ENCODE data around the gene PIPOX.

PIPOX gene

GRCh38 chr17:29005936-29006511, 36.9 kb upstream of the PIPOX start, which contains the start of gene SEZ6:
Gene SEZ6, minus strand, starts transcription at chr17:29006033. Its CDS starts 164 bp downstream, at chr17:29005869.
- TF ChIP-seq REST (IDR thresholded peaks at IDR 0.05; ENCODE audit: insufficient read depth in 1 of 2, low read depth in 2 of 2, low read length in 2 of 2) = peak; percentile 95 to 97
- TF ChIP-seq FOXP2 (optimal IDR thresholded peaks at IDR 0.05; ENCODE audit: borderline replicate concordance, extremely low read depth, extremely low read length, insufficient read depth) = peak; percentile 80
- TF ChIP-seq SIN3A (IDR thresholded peaks at IDR 0.05; ENCODE audit: borderline replicate concordance, insufficient read depth, low read length) = peak; percentile 88; the same call in 1 of the 2 replicates
- TF ChIP-seq TAF1 (IDR thresholded peaks at IDR 0.05; ENCODE audit: borderline replicate concordance, insufficient read depth, low read length) = no peak
- TF ChIP-seq POLR2AphosphoS5 (IDR thresholded peaks at IDR 0.05; ENCODE audit: low read depth, low read length) = no peak

DNA sequence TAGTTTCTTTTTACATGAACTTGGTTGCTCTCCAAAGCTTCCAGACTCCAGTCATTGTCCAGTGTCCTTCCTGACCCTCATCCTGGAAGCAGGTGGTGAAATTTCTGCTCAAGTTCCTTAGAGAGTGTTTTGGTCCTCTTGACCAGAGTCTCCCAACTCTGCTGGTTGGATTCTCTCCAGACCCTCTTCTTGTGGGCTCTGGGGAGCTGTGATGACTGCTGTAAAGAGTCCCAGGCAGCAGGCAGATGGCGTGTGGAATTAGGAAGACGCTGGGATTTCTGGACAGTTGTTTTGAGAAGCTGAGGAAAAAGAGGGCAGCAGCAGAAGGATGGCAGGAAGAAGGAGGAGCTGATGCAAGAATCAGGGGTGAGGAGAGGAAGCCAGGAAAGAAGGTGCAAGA, 35.5 kb upstream of the PIPOX start:
- TF ChIP-seq FOXP2 (optimal IDR thresholded peaks at IDR 0.05; ENCODE audit: borderline replicate concordance, extremely low read depth, extremely low read length, insufficient read depth) = no peak
- TF ChIP-seq TAF1 (IDR thresholded peaks at IDR 0.05; ENCODE audit: borderline replicate concordance, insufficient read depth, low read length) = no peak
- no peak for TF ChIP-seq SIN3A (IDR thresholded peaks at IDR 0.05; ENCODE audit: borderline replicate concordance, insufficient read depth, low read length)
- no peak for TF ChIP-seq REST (IDR thresholded peaks at IDR 0.05; ENCODE audit: insufficient read depth in 1 of 2, low read depth in 2 of 2, low read length in 2 of 2)
- no peak for TF ChIP-seq POLR2AphosphoS5 (IDR thresholded peaks at IDR 0.05; ENCODE audit: low read depth, low read length)

GRCh38 chr17:29007860-29008455, 35.0 kb upstream of the PIPOX start:
- no peak for TF ChIP-seq TAF1 (IDR thresholded peaks at IDR 0.05; ENCODE audit: borderline replicate concordance, insufficient read depth, low read length)
- peak in 1 of 2 experiments; percentile 26; a peak in 1 of 4 replicates for TF ChIP-seq REST (IDR thresholded peaks at IDR 0.05; ENCODE audit: insufficient read depth in 1 of 2, low read depth in 2 of 2, low read length in 2 of 2)

GRCh38 chr17:29008591-29008990, 34.4 kb upstream of the PIPOX start:
- no peak for TF ChIP-seq TAF1 (IDR thresholded peaks at IDR 0.05; ENCODE audit: borderline replicate concordance, insufficient read depth, low read length)
- no peak for TF ChIP-seq FOXP2 (optimal IDR thresholded peaks at IDR 0.05; ENCODE audit: borderline replicate concordance, extremely low read depth, extremely low read length, insufficient read depth)
- TF ChIP-seq POLR2AphosphoS5 (IDR thresholded peaks at IDR 0.05; ENCODE audit: low read depth, low read length) = no peak
- no peak for TF ChIP-seq REST (IDR thresholded peaks at IDR 0.05; ENCODE audit: insufficient read depth in 1 of 2, low read depth in 2 of 2, low read length in 2 of 2)
- TF ChIP-seq SIN3A (IDR thresholded peaks at IDR 0.05; ENCODE audit: borderline replicate concordance, insufficient read depth, low read length) = no peak

Measured in PFSK-1 (cell line).